ENCODE measurements around the gene ERLEC1. TPM values are rescaled to one million over a fixed set of nuclear protein-coding genes. Genes with fewer than 3 reads are reported as not detected.
"Not testable (repeated sequence)": the region's sequence is repeated elsewhere in the genome, so short reads cannot be mapped to it uniquely, and the experiment has no call there.

The ERLEC1 gene
- polyA plus RNA-seq, 4 donors: 57.5 to 79.3 (median 71.2) TPM

GRCh38 chr2:53778536-53779162 lies 8.2 kb upstream of the ERLEC1 start:
- DNase-seq (ENCODE audit: low read depth in 4 of 4, low spot score in 2 of 4): no peak

GRCh38 chr2:53780056-53780455 lies 6.8 kb upstream of the ERLEC1 start:
- DNase-seq (ENCODE audit: low read depth in 4 of 4, low spot score in 2 of 4): no peak

DNA sequence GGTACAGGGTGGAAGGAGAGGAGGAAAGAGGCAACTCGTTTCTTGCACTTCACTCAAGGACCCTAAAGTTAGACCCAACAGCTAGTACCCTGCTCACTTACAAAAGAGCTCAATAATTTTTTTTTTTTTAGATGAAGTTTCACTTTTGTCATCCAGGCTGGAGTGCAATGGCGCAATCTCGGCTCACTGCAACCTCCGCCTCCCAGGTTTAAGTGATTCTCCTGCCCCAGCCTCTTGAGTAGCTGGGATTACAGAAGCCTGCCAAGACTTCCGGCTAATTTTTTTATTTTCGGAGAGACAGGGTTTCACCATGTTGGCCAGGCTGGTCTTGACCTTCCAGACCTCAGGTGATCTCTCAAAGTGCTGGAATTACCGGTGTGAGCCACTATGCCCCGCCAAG lies 4.2 kb upstream of the ERLEC1 start:
- DNase-seq (ENCODE audit: low read depth in 4 of 4, low spot score in 2 of 4): no peak

DNA sequence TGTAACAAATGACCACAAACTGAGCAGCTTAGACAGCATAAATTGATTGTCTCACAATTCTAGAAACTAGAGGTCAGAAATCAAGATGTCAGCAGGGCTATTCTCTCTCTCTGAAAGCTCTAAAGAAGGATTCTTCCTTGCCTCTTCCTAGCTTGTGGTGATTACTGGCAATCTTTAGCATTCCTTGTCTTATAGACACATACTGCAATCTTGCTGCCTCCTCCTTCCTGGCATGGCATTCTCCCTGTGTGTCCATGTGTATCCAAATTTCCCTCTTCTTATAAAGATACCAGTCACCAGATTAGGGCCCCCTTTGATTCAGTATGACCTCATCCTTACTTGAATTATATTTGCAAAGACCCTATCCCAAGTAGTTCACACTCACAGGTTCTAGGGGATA lies 2.4 kb upstream of the ERLEC1 start:
- DNase-seq (ENCODE audit: low read depth in 4 of 4, low spot score in 2 of 4): no peak

DNA sequence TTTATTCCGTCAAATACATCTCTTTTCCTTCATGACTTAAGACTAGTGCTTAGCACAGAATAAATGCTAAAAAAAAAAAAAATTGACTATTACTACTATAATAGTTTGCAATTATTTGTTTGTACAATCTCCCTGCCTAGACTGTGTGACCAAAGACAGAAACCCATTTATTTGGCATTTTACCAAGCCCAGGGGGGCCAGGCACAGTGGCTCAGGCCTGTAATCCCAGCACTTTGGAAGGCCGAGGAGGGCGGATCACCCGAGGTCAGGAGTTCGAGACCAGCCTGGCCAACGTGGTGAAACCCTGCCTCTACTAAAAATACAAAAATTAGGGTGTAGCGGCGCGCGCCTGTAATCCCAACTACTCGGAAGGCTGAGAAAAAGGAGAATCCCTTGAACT lies 1.5 kb upstream of the ERLEC1 start:
- no peak for DNase-seq (ENCODE audit: low read depth in 4 of 4, low spot score in 2 of 4)

- DNase-seq (ENCODE audit: low read depth in 4 of 4, low spot score in 2 of 4): peak in 1 of 4 donors; percentile 44
Measured at GRCh38 chr2:53786352-53786704, 516 bp upstream of the ERLEC1 start.

DNA sequence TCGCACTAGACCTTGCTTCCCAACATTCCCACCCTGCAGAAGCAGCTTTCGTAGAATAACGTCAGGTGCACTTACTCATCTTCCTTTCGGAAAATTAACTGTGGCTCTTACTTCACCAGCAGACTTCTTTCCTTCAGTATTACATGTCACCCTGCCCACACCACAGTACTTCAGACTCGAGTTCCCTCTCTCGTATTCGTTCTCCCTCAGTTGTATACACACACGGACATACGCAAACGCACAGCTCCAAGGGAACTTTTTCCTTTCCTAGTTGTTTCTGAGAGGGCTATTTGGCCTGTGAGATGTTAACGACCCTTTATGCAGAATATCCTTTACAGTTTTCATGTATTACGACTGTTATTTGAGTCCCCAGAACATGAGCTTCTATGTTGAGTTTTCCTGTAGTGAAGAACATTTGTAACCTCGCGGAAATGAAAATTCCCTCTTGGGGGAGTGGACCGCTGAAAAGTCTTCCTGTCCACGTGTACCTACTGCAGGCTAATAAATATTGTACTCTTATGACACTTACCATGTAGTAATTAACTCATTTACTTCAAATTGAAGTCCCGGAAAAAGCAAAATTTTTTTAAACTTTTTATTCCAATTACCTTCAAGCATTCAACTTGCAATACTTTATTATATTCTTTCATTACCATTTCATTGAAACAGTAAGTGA lies 908 bp downstream of the ERLEC1 start:
- DNase-seq (ENCODE audit: low read depth in 4 of 4, low spot score in 2 of 4): no peak

DNA sequence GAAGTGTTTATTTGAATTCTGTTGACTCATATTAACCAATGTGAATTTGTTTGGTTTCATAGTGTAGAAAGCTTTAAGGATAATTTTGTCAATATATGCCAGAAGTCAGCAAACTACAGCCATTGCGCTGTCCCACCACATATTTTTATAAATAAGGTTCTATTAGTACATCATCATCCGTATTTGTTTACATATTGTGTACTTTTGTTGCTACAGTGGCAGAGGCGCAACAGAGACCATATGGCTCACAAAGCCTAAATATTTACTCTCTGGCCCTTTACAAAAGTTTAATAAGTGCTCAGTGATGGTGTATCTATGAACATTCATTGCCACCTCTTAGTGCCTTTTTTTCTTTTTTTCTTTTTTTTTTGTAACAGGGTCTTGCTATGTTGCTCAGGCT lies 6.4 kb downstream of the ERLEC1 start:
- no peak for DNase-seq (ENCODE audit: low read depth in 4 of 4, low spot score in 2 of 4)

- DNase-seq (ENCODE audit: low read depth in 4 of 4, low spot score in 2 of 4): no peak
Measured at GRCh38 chr2:53793821-53794220, 7.0 kb downstream of the ERLEC1 start.

DNA sequence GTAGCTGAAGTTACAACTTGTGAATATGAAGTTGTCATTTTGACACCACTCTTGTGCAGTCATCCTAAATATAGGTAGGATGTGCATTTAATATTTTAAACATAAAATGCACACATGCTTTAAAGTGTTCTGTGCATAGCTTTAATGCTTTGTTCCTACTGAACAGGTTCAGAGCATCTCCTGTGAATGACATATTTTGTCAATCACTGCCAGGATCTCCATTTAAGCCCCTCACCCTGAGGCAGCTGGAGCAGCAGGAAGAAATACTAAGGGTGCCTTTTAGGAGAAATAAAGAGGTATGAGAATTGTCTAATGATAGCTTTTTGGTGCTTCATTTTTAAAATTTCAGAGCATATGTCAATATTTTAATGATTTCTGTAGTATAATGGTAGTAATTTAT lies 14.7 kb downstream of the ERLEC1 start:
- no peak for DNase-seq (ENCODE audit: low read depth in 4 of 4, low spot score in 2 of 4)

DNA sequence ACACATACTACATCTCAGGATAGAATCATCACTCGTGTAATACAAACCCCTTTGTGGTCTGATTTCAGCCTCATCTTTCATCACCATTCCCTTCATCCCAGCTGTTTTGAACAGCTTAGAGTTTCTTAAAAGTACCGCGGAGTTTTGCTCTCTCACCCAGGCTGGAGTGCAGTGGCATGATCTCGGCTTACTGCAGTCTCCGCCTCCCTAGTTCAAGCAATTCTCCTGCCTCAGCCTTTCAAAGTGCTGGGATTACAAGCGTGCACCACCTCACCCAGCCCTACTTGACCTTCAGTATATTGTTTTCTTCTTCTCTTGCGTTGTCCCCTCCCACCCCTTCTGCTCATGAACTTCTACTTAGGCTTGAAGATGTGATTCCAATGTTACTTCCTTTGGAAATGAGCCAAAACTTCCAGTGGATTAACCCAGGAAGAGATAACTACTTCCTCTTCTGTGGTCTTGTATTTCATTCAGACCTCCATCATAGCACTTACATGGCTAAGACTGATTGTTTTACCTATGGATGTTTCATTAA lies 15.8 kb downstream of the ERLEC1 start:
- no peak for DNase-seq (ENCODE audit: low read depth in 4 of 4, low spot score in 2 of 4)

GRCh38 chr2:53811601-53812000 lies 24.8 kb downstream of the ERLEC1 start:
- DNase-seq (ENCODE audit: low read depth in 4 of 4, low spot score in 2 of 4): no peak

DNA sequence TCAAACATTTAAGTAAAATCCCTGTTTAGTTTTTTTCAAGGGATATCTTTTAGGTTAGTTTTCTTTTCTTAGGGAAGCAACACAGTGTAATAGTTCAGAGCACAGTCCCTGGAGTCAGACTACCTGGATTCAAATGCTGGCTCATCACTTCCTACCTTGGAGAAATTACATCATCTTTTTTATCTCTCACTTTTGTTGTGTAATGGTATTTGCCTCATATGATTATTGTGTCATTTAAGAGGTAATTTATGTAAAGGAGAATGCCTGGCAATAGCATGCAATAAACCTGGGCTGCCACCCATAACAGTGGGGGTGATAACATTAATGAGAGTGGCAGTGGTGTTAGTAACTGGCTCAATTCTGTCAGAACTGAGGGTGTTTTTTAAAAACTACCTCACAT lies 26.3 kb downstream of the ERLEC1 start:
- DNase-seq (ENCODE audit: low read depth in 4 of 4, low spot score in 2 of 4): no peak

DNA sequence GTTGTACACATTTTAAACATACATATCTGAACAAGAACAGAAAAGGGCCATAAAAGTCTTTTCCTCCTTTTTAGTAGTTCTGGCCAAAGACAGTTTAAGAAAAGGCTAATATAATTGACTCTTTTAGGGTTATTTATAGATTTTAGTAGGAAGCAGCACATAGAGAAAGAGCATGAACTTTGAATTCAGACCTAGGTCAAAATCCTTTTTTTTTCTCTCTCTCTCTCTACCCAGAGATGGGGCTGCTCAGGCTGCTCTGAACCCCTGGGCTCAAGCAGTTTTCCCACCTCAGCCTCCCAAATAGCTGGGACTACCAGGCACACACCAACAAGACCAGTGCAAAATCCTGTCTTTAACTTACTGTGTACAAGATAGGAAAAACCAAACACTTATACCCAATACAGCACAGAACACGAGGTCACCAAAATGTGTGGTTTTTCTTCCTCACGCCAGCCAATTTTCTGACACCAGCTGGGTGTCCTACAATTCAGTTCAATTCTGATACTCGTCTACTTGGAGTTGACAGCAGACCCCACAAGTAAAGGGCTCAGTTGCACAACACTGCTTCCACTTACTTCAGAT lies 32.1 kb downstream of the ERLEC1 start:
- no peak for DNase-seq (ENCODE audit: low read depth in 4 of 4, low spot score in 2 of 4)

- no peak for DNase-seq (ENCODE audit: low read depth in 4 of 4, low spot score in 2 of 4)
Measured at GRCh38 chr2:53819634-53820033, 32.8 kb downstream of the ERLEC1 start.

- DNase-seq (ENCODE audit: low read depth in 4 of 4, low spot score in 2 of 4): no peak
Measured at GRCh38 chr2:53820048-53820447, 33.2 kb downstream of the ERLEC1 start.

GRCh38 chr2:53820711-53821110 lies 33.9 kb downstream of the ERLEC1 start:
- DNase-seq (ENCODE audit: low read depth in 4 of 4, low spot score in 2 of 4): no peak

GRCh38 chr2:53821810-53822209 lies 35.0 kb downstream of the ERLEC1 start:
- no peak for DNase-seq (ENCODE audit: low read depth in 4 of 4, low spot score in 2 of 4)

DNA sequence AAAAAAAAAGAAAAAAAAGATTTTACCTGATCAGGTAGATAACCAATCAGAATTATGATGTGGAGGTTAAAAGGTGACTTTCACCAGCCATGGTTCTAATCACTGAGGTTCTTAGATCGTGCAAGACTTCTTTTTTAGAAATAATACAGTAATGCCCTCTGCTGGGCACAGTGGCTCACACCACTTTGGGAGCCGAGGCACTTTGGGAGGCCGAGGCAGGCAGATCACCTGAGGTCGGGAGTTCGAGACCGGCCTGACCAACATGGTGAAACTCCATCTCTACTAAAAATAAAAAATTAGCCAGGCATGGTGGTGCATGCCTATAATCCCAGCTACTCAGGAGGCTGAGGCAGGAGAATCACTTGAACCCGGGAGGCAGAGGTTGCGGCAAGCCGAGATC lies 36.8 kb downstream of the ERLEC1 start:
- not testable (repeated sequence) for DNase-seq (ENCODE audit: low read depth in 4 of 4, low spot score in 2 of 4)

DNA sequence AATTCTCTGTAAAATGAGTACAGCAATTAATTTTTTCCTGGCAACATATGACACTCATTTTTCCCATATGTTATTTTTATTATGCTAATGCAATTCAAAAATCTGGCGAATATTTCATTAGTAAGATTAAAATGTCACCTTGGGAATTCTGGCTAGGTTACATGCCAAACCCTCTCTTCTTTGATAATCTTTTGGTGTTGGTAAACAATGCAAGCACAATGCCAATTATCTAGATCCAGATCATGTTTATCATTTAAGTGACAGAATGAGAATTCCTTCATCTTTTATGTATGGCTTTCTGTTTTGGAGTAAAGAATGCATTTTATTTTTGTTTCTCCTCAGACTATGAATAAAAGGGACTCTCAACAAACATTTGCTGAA lies 39.2 kb downstream of the ERLEC1 start:
- DNase-seq (ENCODE audit: low read depth in 4 of 4, low spot score in 2 of 4): no peak

GRCh38 chr2:53826587-53827397 lies 39.9 kb downstream of the ERLEC1 start:
- DNase-seq (ENCODE audit: low read depth in 4 of 4, low spot score in 2 of 4): no peak
